OCI-LY1 (cell line): ENCODE data around the gene JADE3.

Experiments used
- CTCF ChIP-seq: fragments of 200-600 bp; sonication (generic), shearing (Covaris generic); IDR thresholded peaks from 2 replicates; pipeline ENCODE4 v1.5.1; 2017; ENCODE audit warnings: mild to moderate bottlenecking, antibody characterized with exemption, low read length, moderate library complexity, mixed read lengths
- EZH2 ChIP-seq: fragments of 200-600 bp; sonication (generic), shearing (Covaris generic); IDR thresholded peaks from 2 replicates; pipeline ENCODE4 v1.8.0; 2017; ENCODE audit warnings: borderline replicate concordance, mixed run types, mild to moderate bottlenecking, antibody characterized with exemption, low read length, moderate library complexity, mixed read lengths

- no peak for TF ChIP-seq EZH2
- no peak for TF ChIP-seq CTCF
Observed at GRCh38 chrX:47078129-47079043, 166.2 kb downstream of the JADE3 start, which contains the start of gene RGN.
